IMR-90 (cell line): ENCODE results near the gene CLEC17A. TPM values are rescaled to one million over a fixed set of nuclear protein-coding genes. Genes with fewer than 3 reads are reported as not detected.

Source experiments
- ATAC-seq: fragments of 200-7000 bp; cut with Tn5 transposase; 2 replicates; pipeline ENCODE4 v1.9.1; 2020; ENCODE audit warnings: low read depth, mild to moderate bottlenecking, moderate library complexity
- BruUV-seq: library from RNA; stranded (reverse); fragments of 400-500 nt; replicated peaks from 2 replicates; lab custom pipeline; 2021; lab: Mats Ljungman, UMichigan
- CTCF ChIA-PET: fragments of 300-600 bp; formaldehyde crosslinking; extraction: SDS; loops from one replicate; lab custom pipeline; 2021; ENCODE audit warnings: antibody characterized with exemption; lab: Yijun Ruan, JAX
- POLR2A ChIA-PET: fragments of 300-600 bp; sonication (Branson Sonifier 250); formaldehyde crosslinking; loops from one replicate; lab custom pipeline; 2022; ENCODE audit warnings: antibody characterized with exemption; ENCODE audit not compliant: unreplicated experiment; lab: Charles Lee
- DNase-seq: peaks from one replicate; pipeline ENCODE4 v3.0.0; 2013
- H2AFZ ChIP-seq: replicated peaks from 2 replicates; pipeline ENCODE3; 2013; ENCODE audit warnings: low read length, mild to moderate bottlenecking; ENCODE audit not compliant: poor library complexity
- H2AK5ac ChIP-seq: 2 replicates; pipeline ENCODE4 v1.6.1; 2013; ENCODE audit warnings: low read depth, low read length, inconsistent platforms
- H2AK9ac ChIP-seq: replicated peaks from 2 replicates; pipeline ENCODE3; 2013; ENCODE audit warnings: mild to moderate bottlenecking, low read depth, low read length, moderate library complexity; ENCODE audit not compliant: poor library complexity
- H2BK120ac ChIP-seq: 2 replicates; pipeline ENCODE4 v1.6.1; 2013; ENCODE audit warnings: low read depth, low read length, inconsistent platforms
- H2BK15ac ChIP-seq: 3 replicates; pipeline ENCODE4 v1.6.1; 2013; ENCODE audit warnings: low read depth, low read length, inconsistent platforms
- H2BK20ac ChIP-seq: 2 replicates; pipeline ENCODE4 v1.6.1; 2013; ENCODE audit warnings: low read depth, mild to moderate bottlenecking, inconsistent platforms, low read length, moderate library complexity
- H2BK5ac ChIP-seq: 2 replicates; pipeline ENCODE4 v1.6.1; 2013; ENCODE audit warnings: mild to moderate bottlenecking, low read depth, low read length, inconsistent platforms; ENCODE audit not compliant: poor library complexity, severe bottlenecking
- H3K14ac ChIP-seq: replicated peaks from 2 replicates; pipeline ENCODE4 v1.6.1; 2013; ENCODE audit warnings: low read depth, low read length, inconsistent platforms
- H3K18ac ChIP-seq: 2 replicates; pipeline ENCODE4 v1.6.1; 2013; ENCODE audit warnings: low read depth, low read length, control low read depth
- H3K23ac ChIP-seq: 2 replicates; pipeline ENCODE4 v1.6.1; 2013; ENCODE audit warnings: low read depth, low read length, inconsistent platforms
- H3K27ac ChIP-seq: 2 replicates; pipeline ENCODE4 v1.5.1; 2013; ENCODE audit warnings: mild to moderate bottlenecking, control low read depth, low read length; ENCODE audit not compliant: insufficient read depth
- H3K27me3 ChIP-seq: 2 replicates; pipeline ENCODE4 v1.6.1; 2013; ENCODE audit warnings: low read length; ENCODE audit not compliant: control insufficient read depth, insufficient read depth
- H3K36me3 ChIP-seq: 2 replicates; pipeline ENCODE4 v1.6.1; 2013; ENCODE audit warnings: low read length, mixed read lengths; ENCODE audit not compliant: control insufficient read depth, insufficient read depth
- H3K4ac ChIP-seq: 2 replicates; pipeline ENCODE4 v1.6.1; 2013; ENCODE audit warnings: low read depth, low read length, inconsistent platforms
- H3K4me1 ChIP-seq: 2 replicates; pipeline ENCODE4 v1.6.1; 2013; ENCODE audit warnings: low read length, mixed read lengths; ENCODE audit not compliant: control insufficient read depth, insufficient read depth
- H3K4me2 ChIP-seq: 2 replicates; pipeline ENCODE4 v1.6.1; 2013; ENCODE audit warnings: low read depth, mild to moderate bottlenecking, control low read depth, low read length, moderate library complexity
- H3K4me3 ChIP-seq: 2 replicates; pipeline ENCODE4 v1.5.1; 2013; ENCODE audit warnings: low read depth, mild to moderate bottlenecking, control low read depth, low read length, moderate library complexity; ENCODE audit not compliant: insufficient read depth
- H3K56ac ChIP-seq: 2 replicates; pipeline ENCODE4 v1.6.1; 2013; ENCODE audit warnings: low read length, inconsistent platforms; ENCODE audit not compliant: insufficient read depth; ENCODE audit errors: extremely low read depth
- H3K79me1 ChIP-seq, 2 experiments: 2 replicates each; pipeline ENCODE4 v1.6.1; 2013; ENCODE audit warnings: low read length in 2 of 2, inconsistent platforms in 1 of 2, low read depth in 1 of 2
- H3K9ac ChIP-seq: 2 replicates; pipeline ENCODE4 v1.6.1; 2013; ENCODE audit warnings: low read depth, low read length, control low read depth
- H3K9me1 ChIP-seq: 2 replicates; pipeline ENCODE4 v1.6.1; 2013; ENCODE audit warnings: low read length, inconsistent platforms; ENCODE audit not compliant: insufficient read depth
- H3K9me3 ChIP-seq: 2 replicates; pipeline ENCODE4 v1.6.1; 2013; ENCODE audit warnings: low read length; ENCODE audit not compliant: control insufficient read depth, insufficient read depth
- H4K20me1 ChIP-seq: 2 replicates; pipeline ENCODE4 v1.6.1; 2013; ENCODE audit warnings: low read length, inconsistent platforms; ENCODE audit not compliant: insufficient read depth
- H4K5ac ChIP-seq: 2 replicates; pipeline ENCODE4 v1.6.1; 2013; ENCODE audit warnings: mild to moderate bottlenecking, low read depth, low read length, control low read depth
- H4K8ac ChIP-seq, 2 experiments: 2 replicates each; pipeline ENCODE4 v1.6.1; 2013; ENCODE audit warnings: low read depth in 2 of 2, low read length in 2 of 2, control low read depth in 1 of 2, inconsistent platforms in 1 of 2
- H4K91ac ChIP-seq: 2 replicates; pipeline ENCODE4 v1.6.1; 2013; ENCODE audit warnings: low read depth, low read length, inconsistent platforms; ENCODE audit not compliant: insufficient read depth
- BHLHE40 ChIP-seq: fragments of 150-350 bp; IDR thresholded peaks from 2 replicates; pipeline ENCODE4 v1.6.1; 2016; ENCODE audit warnings: mild to moderate bottlenecking, low read depth, low read length
- CEBPB ChIP-seq: IDR thresholded peaks from 2 replicates; pipeline ENCODE4 v1.6.1; 2012; ENCODE audit warnings: low read depth, low read length, improper control_type of control experiment
- CHD1 ChIP-seq: IDR thresholded peaks from 2 replicates; pipeline ENCODE4 v1.6.1; 2012; ENCODE audit warnings: low read depth, low read length, improper control_type of control experiment
- CTCF ChIP-seq: conservative IDR thresholded peaks from 2 replicates; pipeline ENCODE4 v1.5.1; 2012; ENCODE audit warnings: mild to moderate bottlenecking, low read depth, low read length, improper control_type of control experiment
- ELK1 ChIP-seq: fragments of 150-350 bp; IDR thresholded peaks from 2 replicates; pipeline ENCODE4 v1.6.1; 2016; ENCODE audit warnings: low read depth, mild to moderate bottlenecking, low read length, moderate library complexity, borderline replicate concordance
- MAFK ChIP-seq: IDR thresholded peaks from 2 replicates; pipeline ENCODE4 v1.6.1; 2012; ENCODE audit warnings: low read depth, low read length, improper control_type of control experiment
- MAZ ChIP-seq: IDR thresholded peaks from 2 replicates; pipeline ENCODE4 v1.6.1; 2012; ENCODE audit warnings: low read depth, mild to moderate bottlenecking, low read length, improper control_type of control experiment, moderate library complexity, borderline replicate concordance
- MXI1 ChIP-seq: IDR thresholded peaks from 2 replicates; pipeline ENCODE4 v1.6.1; 2012; ENCODE audit warnings: low read depth, mild to moderate bottlenecking, low read length, moderate library complexity, borderline replicate concordance
- NFE2L2 ChIP-seq: fragments of 150-350 bp; IDR thresholded peaks from 2 replicates; pipeline ENCODE4 v1.6.1; 2016; ENCODE audit warnings: low read depth, mild to moderate bottlenecking, low read length
- POLR2A ChIP-seq: IDR thresholded peaks from 2 replicates; pipeline ENCODE4 v1.6.1; 2012; ENCODE audit warnings: mild to moderate bottlenecking, low read depth, low read length
- RAD21 ChIP-seq: IDR thresholded peaks from 2 replicates; pipeline ENCODE4 v1.6.1; 2012; ENCODE audit warnings: low read length, improper control_type of control experiment
- RCOR1 ChIP-seq: IDR thresholded peaks from 2 replicates; pipeline ENCODE4 v1.6.1; 2012; ENCODE audit warnings: mild to moderate bottlenecking, low read length, improper control_type of control experiment; ENCODE audit not compliant: insufficient replicate concordance
- SMC3 ChIP-seq: fragments of 150-350 bp; IDR thresholded peaks from 2 replicates; pipeline ENCODE4 v1.6.1; 2016; ENCODE audit warnings: low read depth, mild to moderate bottlenecking, antibody characterized with exemption, low read length, moderate library complexity
- USF2 ChIP-seq: fragments of 150-350 bp; IDR thresholded peaks from 2 replicates; pipeline ENCODE4 v1.6.1; 2017; ENCODE audit warnings: mild to moderate bottlenecking, antibody characterized with exemption, low read length, low read depth
- WGBS, 2 experiments: methylation state at CpG; one replicate each; pipeline versions ENCODE4 v1.1.5 to v1.1.7; 2013; ENCODE audit warnings: missing lambda C conversion rate in 2 of 2; ENCODE audit not compliant: insufficient read length in 1 of 2; ENCODE audit errors: extremely low coverage in 2 of 2; 5-methylcytosine and 5-hydroxymethylcytosine counted together
- dilution Hi-C: fragments of 300-500 bp; cut with HindIII; formaldehyde crosslinking; loops from one replicate; pipeline ENCODE4 v1.14.3; 2018; ENCODE audit warnings: low sequenced_read_pairs; ENCODE audit not compliant: unreplicated experiment
- in situ Hi-C: fragments of 300-500 bp; cut with MboI; formaldehyde crosslinking; loops from 3 replicates; pipeline ENCODE4 v1.14.3; 2019; ENCODE audit warnings: low sequenced_read_pairs, inconsistent platforms, mixed read lengths
- intact Hi-C: fragments of 100-400 bp; cut with micrococcal nuclease; formaldehyde crosslinking; loops from 2 replicates; pipeline ENCODE4 v1.10.0; 2022
- polyA plus RNA-seq, 3 experiments: library from polyadenylated mRNA; depleted of rRNA; stranded (reverse); fragments of >200 nt; gene quantifications; 2 replicates each; pipeline ENCODE4 v1.2.3, GENCODE V29; 2012; ENCODE audit warnings: low replicate concordance in 1 of 3
- total RNA-seq: library from RNA; depleted of rRNA; stranded (reverse); fragments of >200 nt; gene quantifications from 2 replicates; pipeline ENCODE4 v1.2.3, GENCODE V29; 2012

Gene CLEC17A
- total and polyA plus RNA-seq, 2 of the 4 experiments (the other 2 are of a cell fraction), result 0.05 TPM; not detected in 1

GRCh38 chr19:14553042-14553938 lies 29.6 kb upstream of the CLEC17A start:
- CTCF ChIA-PET, result no interaction called here
- dilution Hi-C loops (no loop called here), in situ Hi-C loops (loop anchor here (25.0 kb wide), 1 partner anchor 884 kb away; the partner anchor contains the start of gene WIZ), intact Hi-C loops (no loop called here)
- Histone ChIP-seq H2BK15ac (no peak overlapping the region), H3K79me1 (peaks cover 7 to 41% of the 10 kb centered on the region in 2 experiments), H4K8ac (no peak overlapping the region), H3K23ac (no peak overlapping the region), H3K27me3 (no peaks in the 10 kb centered on the region), H3K4me1 (peaks cover 6% of the 10 kb centered on the region; the same call in 1 of the 2 replicates), H4K91ac (no peak overlapping the region), H2BK20ac (no peak overlapping the region), H3K9me3 (no peaks in the 10 kb centered on the region), H3K4me3 (no peak overlapping the region), H3K4me2 (no peak overlapping the region), H2AK9ac (no peak overlapping the region), H3K9me1 (peaks cover 7% of the 10 kb centered on the region), H2BK5ac (no peak overlapping the region), H2AK5ac (no peak overlapping the region), H3K36me3 (no peaks in the 10 kb centered on the region), H3K18ac (no peak overlapping the region), H2AFZ (no peak overlapping the region), H3K27ac (no peak overlapping the region), H4K20me1 (peaks cover 10% of the 10 kb centered on the region), H4K5ac (no peak overlapping the region), H3K14ac (no peak overlapping the region), H2BK120ac (no peak overlapping the region), H3K56ac (no peak overlapping the region), H3K4ac (no peak overlapping the region), H3K9ac (no peak overlapping the region)
- BruUV-seq, result no TSS peak
- 95% methylated on average over 28 of the region's 35 CpGs; no CpG with 5 or more reads in 1 of the 2 experiments for WGBS, 2 experiments
- POLR2A ChIA-PET, result no interaction called here
- ATAC-seq, result no peak
- no peak for DNase-seq
- no peak for TF ChIP-seq NFE2L2
- no peak for TF ChIP-seq USF2
- TF ChIP-seq MAFK, result no peak
- TF ChIP-seq RCOR1, result no peak
- no peak for TF ChIP-seq BHLHE40
- no peak for TF ChIP-seq CHD1
- TF ChIP-seq ELK1, result no peak
- TF ChIP-seq CEBPB, result no peak
- no peak for TF ChIP-seq MAZ
- TF ChIP-seq MXI1, result no peak
- no peak for TF ChIP-seq CTCF
- no peak for TF ChIP-seq SMC3
- TF ChIP-seq RAD21, result no peak
- TF ChIP-seq POLR2A, result no peak
